NCI-H128 (cell line): Measurements from ENCODE around the gene SIX3.

Experiments
- DNase-seq: peaks from one replicate; lab custom pipeline; 2025; ENCODE audit not compliant: unreplicated experiment; lab: John Stamatoyannopoulos, UW

The SIX3 gene

DNA sequence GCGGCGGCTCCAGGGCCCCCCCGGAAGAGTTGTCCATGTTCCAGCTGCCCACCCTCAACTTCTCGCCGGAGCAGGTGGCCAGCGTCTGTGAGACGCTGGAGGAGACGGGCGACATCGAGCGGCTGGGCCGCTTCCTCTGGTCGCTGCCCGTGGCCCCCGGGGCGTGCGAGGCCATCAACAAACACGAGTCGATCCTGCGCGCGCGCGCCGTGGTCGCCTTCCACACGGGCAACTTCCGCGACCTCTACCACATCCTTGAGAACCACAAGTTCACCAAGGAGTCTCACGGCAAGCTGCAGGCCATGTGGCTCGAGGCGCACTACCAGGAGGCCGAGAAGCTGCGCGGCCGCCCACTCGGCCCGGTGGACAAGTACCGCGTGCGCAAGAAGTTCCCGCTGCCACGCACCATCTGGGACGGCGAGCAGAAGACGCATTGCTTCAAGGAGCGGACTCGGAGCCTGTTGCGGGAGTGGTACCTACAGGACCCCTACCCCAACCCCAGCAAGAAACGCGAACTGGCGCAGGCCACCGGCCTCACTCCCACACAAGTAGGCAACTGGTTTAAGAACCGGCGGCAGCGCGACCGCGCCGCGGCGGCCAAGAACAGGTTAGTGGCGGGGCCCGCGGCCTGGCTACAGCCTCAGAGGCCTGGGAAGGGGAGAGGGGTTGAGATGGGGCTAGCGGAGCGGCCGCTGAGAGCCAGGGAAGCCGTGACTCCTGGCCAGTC is 965 bp downstream of the SIX3 start:
- no peak for DNase-seq

- no peak for DNase-seq
Measured at GRCh38 chr2:44943031-44943692, 1.7 kb downstream of the SIX3 start.

DNA sequence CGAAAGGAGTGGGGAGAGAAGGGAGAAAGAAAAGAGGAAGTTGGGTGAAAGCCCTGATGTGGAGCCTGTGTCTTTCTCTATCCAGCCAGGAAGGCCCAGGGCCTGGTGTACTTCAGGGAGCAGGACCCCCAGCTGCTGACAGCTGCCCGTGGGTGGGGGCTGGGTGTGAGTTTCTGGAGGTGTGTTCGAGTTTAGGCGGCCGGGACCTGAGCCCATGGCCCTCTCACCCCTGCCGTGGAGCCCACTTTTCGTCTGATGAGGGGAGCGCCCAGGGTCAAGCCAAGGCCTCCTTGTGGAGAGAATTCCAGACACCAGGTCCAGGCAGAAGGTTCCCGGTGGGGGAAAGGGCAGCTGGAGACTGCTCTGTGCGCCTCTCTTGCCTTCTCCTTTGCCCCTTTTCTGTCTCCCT is 2.2 kb downstream of the SIX3 start:
- DNase-seq = no peak

DNA sequence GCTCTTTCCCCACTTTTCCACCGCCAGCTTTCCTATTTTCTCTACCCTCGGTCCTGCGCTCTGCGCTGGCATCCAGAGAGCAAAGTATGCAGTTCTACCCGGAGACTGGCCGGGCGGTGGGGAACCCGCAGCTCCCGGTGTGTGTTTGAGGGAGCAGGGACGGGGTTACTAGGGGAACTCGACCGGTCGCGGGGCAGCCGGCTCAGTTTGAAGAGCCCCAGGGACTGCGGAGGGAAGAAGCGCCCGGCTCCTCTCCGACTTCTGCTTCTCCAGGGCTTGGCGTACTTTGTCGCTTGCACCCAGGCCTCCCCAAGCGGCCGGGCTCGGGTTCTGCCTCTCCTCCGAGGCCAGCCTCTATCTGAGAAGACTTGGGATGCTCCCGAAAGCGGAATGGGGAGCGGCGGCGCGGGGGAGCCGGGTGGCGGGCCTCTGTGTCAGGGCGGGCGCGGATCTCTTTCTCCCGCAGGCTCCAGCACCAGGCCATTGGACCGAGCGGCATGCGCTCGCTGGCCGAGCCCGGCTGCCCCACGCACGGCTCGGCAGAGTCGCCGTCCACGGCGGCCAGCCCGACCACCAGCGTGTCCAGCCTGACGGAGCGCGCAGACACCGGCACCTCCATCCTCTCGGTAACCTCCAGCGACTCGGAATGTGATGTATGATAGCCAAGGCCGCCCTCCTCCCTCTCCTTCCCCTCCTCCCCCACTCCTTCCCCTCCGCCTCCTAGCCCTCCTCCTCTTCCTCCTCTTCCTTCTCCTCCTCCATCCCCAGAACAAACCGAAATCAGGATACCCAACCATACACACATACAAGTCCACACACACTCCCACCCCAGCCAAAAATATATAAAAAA is 2.8 kb downstream of the SIX3 start:
- no peak for DNase-seq

- no peak for DNase-seq
Measured at GRCh38 chr2:44944952-44945612, 3.6 kb downstream of the SIX3 start.

- no peak for DNase-seq
Measured at GRCh38 chr2:44945676-44946371, 4.3 kb downstream of the SIX3 start.

DNA sequence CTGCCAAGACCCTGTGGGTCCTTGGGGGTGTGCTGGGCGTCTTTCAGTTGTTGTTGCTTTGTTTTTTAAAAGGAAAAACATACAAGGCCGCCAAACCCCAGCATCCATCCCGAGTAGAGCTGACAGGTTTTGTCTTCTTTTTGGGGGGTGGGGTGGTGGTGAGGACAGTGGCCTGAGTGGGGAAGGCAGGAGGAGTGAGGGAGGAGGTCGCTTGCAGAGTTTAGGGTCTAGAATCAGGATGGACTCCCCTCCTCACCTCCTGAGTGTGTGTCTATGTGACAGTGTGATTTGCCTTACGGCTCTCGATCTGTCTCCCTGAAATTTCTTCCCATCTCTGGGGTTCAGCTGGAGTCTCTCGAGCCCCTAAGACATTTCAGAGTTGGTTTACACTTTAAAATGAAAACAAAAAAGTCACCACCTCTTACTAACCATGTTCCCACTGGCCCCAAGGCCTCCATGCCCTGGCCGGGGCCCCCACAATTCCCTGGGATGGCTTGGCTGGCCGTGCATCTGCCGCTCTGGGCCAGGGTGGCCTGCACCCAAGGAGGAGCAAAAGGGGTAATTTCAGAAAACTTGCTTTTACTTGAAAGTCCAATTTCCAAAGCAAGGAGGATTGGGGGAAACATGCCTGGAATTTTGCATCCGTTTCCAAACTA is 5.0 kb downstream of the SIX3 start:
- DNase-seq = no peak

GRCh38 chr2:44947028-44947375 is 5.5 kb downstream of the SIX3 start:
- no peak for DNase-seq

GRCh38 chr2:44948565-44949328 is 7.2 kb downstream of the SIX3 start:
- no peak for DNase-seq

GRCh38 chr2:44949329-44950151 is 8.0 kb downstream of the SIX3 start:
- no peak for DNase-seq

DNA sequence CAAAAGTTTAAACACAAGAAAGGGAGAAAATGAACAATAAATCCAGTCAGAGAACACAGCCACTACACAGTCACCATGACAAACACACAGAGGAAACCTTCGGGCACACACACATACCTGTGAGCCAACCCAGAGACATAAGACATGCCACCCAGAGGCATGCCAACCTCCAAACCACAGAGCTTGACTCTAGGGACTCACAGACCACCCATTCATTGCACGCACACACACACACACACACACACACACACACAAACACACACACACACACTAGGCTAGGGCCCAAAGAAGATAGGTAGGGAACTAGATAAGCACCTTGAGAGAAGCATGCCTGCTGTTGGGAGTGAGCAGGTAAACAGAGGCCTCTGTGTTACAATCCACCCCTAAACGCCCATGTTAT is 9.1 kb downstream of the SIX3 start:
- DNase-seq = no peak

- DNase-seq = no peak
Measured at GRCh38 chr2:44951124-44951523, 9.6 kb downstream of the SIX3 start.

GRCh38 chr2:44951714-44952113 is 10.2 kb downstream of the SIX3 start:
- DNase-seq = no peak

DNA sequence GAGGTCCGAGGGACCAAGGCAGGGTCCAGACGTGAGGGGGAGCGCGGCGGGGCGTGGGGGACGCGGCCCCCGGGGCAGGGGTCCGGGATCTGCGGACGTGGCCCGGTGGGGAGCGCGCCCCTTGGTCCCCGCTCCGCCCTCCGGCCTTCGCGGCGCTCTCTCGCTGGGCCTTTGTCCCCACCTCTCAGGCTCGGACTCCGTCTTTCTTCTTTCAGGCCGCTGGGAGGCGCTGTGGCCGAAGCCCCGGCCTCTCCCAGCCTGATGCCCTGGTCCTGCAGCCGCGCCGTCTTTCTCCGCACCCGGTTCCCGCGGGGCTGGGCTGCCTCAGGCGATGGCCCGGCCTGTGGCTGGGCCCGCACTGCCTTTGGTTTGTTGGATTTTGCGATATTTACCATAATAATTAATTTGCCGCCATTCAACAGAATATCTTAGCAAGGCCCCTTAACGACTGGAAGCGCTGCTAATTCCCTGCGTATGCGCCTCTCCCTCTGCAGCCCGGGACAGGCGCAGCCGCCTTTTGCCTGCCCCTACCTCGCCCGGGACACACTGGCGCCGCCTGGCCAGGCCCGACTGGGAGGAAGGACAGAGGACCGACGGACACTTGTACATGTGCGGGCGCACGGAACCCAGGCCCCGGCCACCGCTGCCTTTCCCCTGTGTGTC is 10.8 kb downstream of the SIX3 start:
- DNase-seq = no peak

GRCh38 chr2:44952806-44953498 is 11.4 kb downstream of the SIX3 start:
- no peak for DNase-seq

DNA sequence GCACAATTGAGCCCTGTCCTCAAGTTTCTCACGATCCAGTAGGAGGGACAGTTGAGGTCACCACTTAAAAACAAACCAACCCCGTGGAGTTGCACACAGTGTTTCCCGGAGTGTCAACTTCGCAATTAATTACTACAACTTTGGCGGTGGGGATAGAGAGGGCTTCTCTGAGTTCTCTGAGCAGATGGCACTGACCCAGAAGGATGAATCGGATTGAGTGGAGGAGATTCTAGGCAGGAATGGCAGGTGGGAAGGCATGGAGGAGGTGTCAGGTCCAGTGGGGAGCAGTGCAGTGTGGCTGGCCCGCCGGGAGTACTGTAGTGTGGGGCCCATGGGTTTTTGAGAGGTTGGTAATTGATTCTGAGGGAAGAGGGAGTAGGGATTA is 12.0 kb downstream of the SIX3 start:
- DNase-seq = no peak

GRCh38 chr2:44954447-44954888 is 13.0 kb downstream of the SIX3 start:
- DNase-seq = no peak
